ENCODE measurements around the gene APOB.

Gene APOB

DNA sequence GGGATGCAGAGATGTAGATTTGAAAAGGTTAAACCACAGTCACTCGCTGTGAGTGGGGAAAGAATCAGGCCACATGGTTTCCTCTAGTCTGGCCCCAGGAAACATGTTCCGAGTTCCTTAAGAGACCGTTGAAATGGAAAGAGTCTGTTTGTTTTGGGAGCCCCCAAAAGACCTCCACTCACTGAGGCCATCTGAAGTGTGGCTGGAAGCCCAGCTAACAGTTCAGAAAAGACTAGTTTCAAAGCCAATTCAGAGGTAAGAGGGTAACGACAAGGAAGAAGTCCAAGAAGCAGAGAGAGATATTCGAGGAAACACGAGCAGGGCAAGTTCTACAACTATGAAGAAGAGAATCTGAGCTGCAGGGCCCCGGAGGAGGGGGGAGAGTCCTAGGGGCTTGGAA, 61.0 kb downstream of the APOB start:
- Histone ChIP-seq H3K27ac (no peak overlapping the region), H3K4me3 (no peak overlapping the region), H3K36me3 (no peaks in the 10 kb centered on the region), H3K27me3 (no peaks in the 10 kb centered on the region), H4K20me1 (no peaks in the 10 kb centered on the region), H3K9me3 (no peaks in the 10 kb centered on the region), H3K4me1 (peaks cover 9% of the 10 kb centered on the region), H3K9ac (no peak overlapping the region), H3K4me2 (no peak overlapping the region)
- TF ChIP-seq Cebpa-rat (IDR thresholded peaks at IDR 0.05): no peak

DNA sequence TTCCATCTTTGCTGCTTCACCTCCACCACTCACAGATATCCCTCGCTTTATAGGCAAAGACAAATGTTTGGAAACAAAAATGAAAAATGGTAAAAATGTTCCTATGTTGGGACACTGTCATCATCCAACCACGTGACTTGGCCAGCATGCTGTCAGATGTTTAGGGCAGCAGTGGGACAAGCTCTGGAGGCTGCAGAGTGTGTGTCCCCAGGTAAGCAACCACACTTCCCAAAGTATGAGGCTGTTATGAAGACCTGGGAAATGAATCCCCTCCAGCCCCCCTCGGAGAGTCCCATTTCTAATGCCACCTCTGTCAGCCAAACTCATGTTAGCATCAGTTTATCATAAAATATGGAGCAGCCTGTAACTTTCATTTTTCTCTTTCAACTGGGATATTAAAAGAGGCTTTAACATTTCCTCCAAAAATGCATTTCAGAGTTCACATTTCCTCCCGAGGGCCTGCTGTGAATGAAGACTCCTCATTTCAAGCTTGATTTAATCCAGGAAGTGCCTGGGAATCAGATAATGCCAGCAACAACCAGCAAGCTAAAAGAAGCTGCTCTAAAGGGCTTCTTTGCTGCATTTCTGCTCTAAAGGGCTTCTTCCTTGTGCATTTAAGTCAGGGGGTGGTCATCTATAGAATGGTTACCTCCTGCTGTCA, 66.2 kb downstream of the APOB start:
- peaks cover 47% of the 10 kb centered on the region for H3K4me1 ChIP-seq
- H3K27me3 ChIP-seq: no peaks in the 10 kb centered on the region
- H3K27ac ChIP-seq: peak overlapping the region; percentile 1; the same call in 1 of the 2 replicates
- H3K9ac ChIP-seq: peak overlapping the region; percentile 42; the same call in 1 of the 2 replicates
- no peak overlapping the region for H3K4me3 ChIP-seq
- H3K4me2 ChIP-seq: peak overlapping the region; percentile 64
- H3K36me3 ChIP-seq: no peaks in the 10 kb centered on the region
- TF ChIP-seq Cebpa-rat (IDR thresholded peaks at IDR 0.05): no peak
- H4K20me1 ChIP-seq: no peaks in the 10 kb centered on the region
- no peaks in the 10 kb centered on the region for H3K9me3 ChIP-seq

DNA sequence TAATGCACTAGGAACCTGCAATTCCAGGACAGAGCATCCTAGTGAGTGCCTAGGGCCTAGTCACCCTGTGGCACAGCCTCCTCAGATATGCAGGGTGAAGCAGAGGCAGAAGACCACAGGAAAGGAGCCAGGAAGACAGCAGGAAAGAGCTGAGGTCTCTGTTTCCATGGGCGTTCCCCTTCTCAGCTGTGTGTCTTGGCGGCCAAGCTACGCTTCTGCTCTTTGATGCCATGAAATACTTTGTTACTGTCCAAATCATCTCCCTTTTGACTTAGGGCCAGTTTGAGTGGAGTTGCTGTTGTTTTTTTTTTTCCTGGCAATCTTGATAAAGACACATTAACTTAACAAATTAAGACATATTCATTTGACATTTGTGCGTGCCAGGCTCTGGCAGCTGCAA, 67.3 kb downstream of the APOB start:
- H3K4me2 ChIP-seq: peak overlapping the region; percentile 64
- no peaks in the 10 kb centered on the region for H3K36me3 ChIP-seq
- no peaks in the 10 kb centered on the region for H3K9me3 ChIP-seq
- H3K4me1 ChIP-seq: peaks cover 47% of the 10 kb centered on the region
- no peak for TF ChIP-seq Cebpa-rat (IDR thresholded peaks at IDR 0.05)
- no peak overlapping the region for H3K4me3 ChIP-seq
- no peaks in the 10 kb centered on the region for H4K20me1 ChIP-seq
- H3K9ac ChIP-seq: no peak overlapping the region
- no peaks in the 10 kb centered on the region for H3K27me3 ChIP-seq
- no peak overlapping the region for H3K27ac ChIP-seq

DNA sequence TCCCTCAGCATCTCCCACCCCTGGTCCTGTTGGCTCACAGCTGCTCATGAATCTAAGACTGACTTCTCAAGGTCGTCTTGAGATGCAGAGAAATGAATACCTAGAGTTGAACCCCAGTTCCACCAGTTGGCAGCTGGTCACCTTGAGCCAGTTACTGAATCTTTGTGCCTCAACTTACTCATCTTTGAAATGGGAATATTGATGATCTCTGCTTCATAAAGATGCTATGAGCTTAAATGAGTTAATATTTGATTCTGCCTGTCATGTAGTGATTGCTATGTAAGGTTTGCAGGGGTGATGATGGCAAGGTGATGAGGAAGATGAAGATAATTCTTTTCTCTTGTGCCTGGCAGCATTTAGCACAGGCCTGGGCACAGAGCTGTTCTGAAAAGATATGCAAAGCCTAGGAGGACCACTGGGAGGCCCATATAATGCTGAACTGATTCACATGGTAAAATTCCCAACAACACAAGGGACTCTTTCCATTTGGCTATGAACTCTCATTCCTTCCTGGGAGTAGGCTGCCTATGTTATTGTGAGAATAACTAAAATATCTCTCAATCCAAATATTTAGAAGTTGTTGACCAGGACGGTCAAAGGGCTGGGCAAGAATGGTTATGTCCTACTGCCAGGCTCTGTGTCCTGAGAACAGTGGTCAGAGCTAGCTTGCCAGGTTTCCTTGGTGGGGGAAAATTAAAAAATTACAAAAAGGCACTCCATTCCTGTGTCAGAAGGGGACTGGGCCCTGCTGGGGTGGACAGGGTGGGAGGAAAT, 70.9 kb downstream of the APOB start:
- H3K36me3 ChIP-seq: no peaks in the 10 kb centered on the region
- TF ChIP-seq Cebpa-rat (IDR thresholded peaks at IDR 0.05): no peak
- no peak overlapping the region for H3K4me3 ChIP-seq
- no peak overlapping the region for H3K4me2 ChIP-seq
- H3K27me3 ChIP-seq: no peaks in the 10 kb centered on the region
- H4K20me1 ChIP-seq: no peaks in the 10 kb centered on the region
- H3K9me3 ChIP-seq: no peaks in the 10 kb centered on the region
- H3K9ac ChIP-seq: no peak overlapping the region
- H3K27ac ChIP-seq: no peak overlapping the region
- peaks cover 39% of the 10 kb centered on the region for H3K4me1 ChIP-seq

DNA sequence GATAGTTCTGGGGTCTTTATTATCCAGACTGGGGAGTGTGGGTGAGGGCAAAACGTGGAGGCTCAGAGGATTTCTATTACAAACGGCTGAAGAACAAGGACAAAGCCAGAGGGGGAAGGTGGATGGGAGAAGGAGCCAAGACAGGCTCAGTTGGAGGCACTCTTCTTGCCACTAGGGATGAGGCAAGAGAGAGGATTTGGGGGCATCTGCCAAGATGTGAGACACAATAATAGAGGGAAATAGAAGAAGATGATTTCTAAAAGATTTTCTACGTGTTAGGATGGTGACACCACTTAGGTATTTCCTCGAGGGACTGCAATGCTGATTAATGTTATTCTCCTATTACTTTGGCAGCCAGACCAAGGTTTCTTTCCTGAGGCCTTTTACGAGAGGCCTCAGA, 71.8 kb downstream of the APOB start:
- TF ChIP-seq Cebpa-rat (IDR thresholded peaks at IDR 0.05): no peak
- Histone ChIP-seq H3K4me3 (no peak overlapping the region), H3K36me3 (no peaks in the 10 kb centered on the region), H3K9me3 (no peaks in the 10 kb centered on the region), H4K20me1 (no peaks in the 10 kb centered on the region), H3K9ac (no peak overlapping the region), H3K27ac (no peak overlapping the region), H3K4me1 (peaks cover 30% of the 10 kb centered on the region), H3K4me2 (no peak overlapping the region), H3K27me3 (no peaks in the 10 kb centered on the region)

DNA sequence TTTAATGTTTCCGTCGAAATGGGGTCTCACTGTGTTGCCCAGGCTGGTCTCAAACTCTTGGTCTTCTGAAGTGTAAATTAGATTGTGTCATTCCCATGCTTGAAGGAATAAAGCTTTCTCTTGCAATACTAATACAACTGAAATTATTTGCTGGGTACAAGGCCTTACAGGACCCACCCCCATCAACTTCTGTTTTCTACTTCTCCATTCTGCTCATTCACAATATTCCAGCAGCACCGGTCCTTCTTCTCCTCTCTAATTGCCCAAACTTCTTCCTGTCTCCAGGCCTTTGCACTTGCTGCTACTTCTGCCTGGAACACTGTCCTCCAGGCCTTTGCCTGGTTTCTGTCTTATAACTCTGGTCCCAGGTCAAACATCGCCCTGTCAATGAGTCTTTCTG, 73.8 kb downstream of the APOB start:
- H3K27me3 ChIP-seq: no peaks in the 10 kb centered on the region
- no peak overlapping the region for H3K27ac ChIP-seq
- H3K4me1 ChIP-seq: peaks cover 12% of the 10 kb centered on the region
- H3K36me3 ChIP-seq: no peaks in the 10 kb centered on the region
- H3K4me2 ChIP-seq: no peak overlapping the region
- no peaks in the 10 kb centered on the region for H3K9me3 ChIP-seq
- H3K9ac ChIP-seq: no peak overlapping the region
- H4K20me1 ChIP-seq: no peaks in the 10 kb centered on the region
- TF ChIP-seq Cebpa-rat (IDR thresholded peaks at IDR 0.05): no peak
- H3K4me3 ChIP-seq: no peak overlapping the region

DNA sequence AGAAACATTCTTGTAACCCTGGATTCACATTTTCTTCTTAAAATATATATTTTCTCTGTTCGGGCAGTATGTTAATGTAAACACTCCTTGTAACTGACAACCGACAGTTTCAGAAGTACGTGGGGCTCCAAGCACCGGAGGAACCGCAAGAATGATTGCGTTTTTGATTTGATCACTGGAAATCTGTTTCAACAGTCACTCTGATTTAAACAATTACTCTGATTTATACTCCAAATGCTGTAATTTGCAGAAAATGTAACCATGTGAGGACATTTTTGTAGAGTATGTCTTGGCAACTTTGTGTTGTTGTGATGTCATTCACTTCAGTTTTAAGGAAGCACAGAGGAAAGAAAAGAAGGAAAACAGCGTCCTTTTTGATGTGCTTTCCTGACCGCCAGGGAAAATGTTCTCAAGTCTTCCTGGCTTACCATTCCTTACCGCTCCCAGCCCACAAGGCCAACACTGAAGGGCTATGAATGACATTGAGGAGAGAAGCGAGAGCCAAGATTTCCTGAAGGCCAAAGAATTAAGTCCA, 77.7 kb downstream of the APOB start:
- Histone ChIP-seq H3K4me1 (peaks cover 29% of the 10 kb centered on the region), H3K4me2 (no peak overlapping the region), H3K9me3 (no peaks in the 10 kb centered on the region), H3K36me3 (no peaks in the 10 kb centered on the region), H4K20me1 (no peaks in the 10 kb centered on the region), H3K9ac (no peak overlapping the region), H3K27ac (no peak overlapping the region), H3K4me3 (no peak overlapping the region), H3K27me3 (no peaks in the 10 kb centered on the region)
- TF ChIP-seq Cebpa-rat (IDR thresholded peaks at IDR 0.05): no peak

DNA sequence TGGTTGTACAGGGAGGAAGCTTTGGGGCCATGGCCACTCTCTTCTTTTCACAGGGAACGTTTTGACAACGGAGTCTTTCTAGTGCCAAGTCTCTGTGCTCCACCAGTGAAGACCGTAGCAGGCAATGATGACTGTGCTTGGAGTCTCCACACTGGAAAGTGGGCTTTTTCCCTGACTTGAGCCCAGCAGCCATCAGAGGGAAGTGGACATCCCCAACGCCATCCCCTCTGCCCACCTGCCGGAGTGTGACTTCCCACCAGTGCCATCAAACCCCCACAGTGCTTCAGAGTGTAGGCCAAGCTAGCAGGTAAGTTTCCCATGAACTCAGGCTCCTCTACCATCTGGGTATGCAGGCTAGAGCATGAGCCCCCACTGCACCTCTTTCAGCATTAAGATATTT, 78.7 kb downstream of the APOB start:
- no peak overlapping the region for H3K27ac ChIP-seq
- no peaks in the 10 kb centered on the region for H3K9me3 ChIP-seq
- 0 out of 2 replicates have a peak overlapping the region, but pooled peaks have one; percentile 5 for H3K4me2 ChIP-seq
- no peaks in the 10 kb centered on the region for H4K20me1 ChIP-seq
- no peaks in the 10 kb centered on the region for H3K36me3 ChIP-seq
- H3K4me1 ChIP-seq: peaks cover 31% of the 10 kb centered on the region
- no peak overlapping the region for H3K4me3 ChIP-seq
- TF ChIP-seq Cebpa-rat (IDR thresholded peaks at IDR 0.05): no peak
- H3K27me3 ChIP-seq: no peaks in the 10 kb centered on the region
- H3K9ac ChIP-seq: no peak overlapping the region

DNA sequence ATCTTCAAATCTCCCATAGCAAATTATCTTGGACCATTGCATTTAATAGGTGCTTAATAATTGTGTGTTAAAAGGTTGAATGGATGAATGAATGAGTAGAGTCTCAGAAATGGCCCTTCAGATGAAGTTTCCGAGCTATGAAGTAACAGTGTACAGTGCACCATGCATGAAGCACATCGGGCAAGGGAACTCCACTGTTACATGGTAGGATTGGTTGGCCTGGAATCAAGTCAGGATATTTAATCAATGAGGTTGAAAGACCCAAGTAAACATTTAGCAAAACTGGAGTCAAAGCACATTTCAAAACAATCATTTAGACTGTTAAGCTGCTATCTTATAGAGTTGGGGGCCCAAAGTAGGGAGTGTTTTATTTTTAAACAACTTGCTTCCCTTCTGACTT, 80.0 kb downstream of the APOB start:
- no peak overlapping the region for H3K27ac ChIP-seq
- 0 out of 2 replicates have a peak overlapping the region, but pooled peaks have one; percentile 8 for H3K9ac ChIP-seq
- no peaks in the 10 kb centered on the region for H3K9me3 ChIP-seq
- H3K4me3 ChIP-seq: peak overlapping the region; percentile 5; the same call in 1 of the 2 replicates
- no peak for TF ChIP-seq Cebpa-rat (IDR thresholded peaks at IDR 0.05)
- H3K4me2 ChIP-seq: peak overlapping the region; percentile 83
- no peaks in the 10 kb centered on the region for H4K20me1 ChIP-seq
- no peaks in the 10 kb centered on the region for H3K27me3 ChIP-seq
- no peaks in the 10 kb centered on the region for H3K36me3 ChIP-seq
- H3K4me1 ChIP-seq: peaks cover 41% of the 10 kb centered on the region

DNA sequence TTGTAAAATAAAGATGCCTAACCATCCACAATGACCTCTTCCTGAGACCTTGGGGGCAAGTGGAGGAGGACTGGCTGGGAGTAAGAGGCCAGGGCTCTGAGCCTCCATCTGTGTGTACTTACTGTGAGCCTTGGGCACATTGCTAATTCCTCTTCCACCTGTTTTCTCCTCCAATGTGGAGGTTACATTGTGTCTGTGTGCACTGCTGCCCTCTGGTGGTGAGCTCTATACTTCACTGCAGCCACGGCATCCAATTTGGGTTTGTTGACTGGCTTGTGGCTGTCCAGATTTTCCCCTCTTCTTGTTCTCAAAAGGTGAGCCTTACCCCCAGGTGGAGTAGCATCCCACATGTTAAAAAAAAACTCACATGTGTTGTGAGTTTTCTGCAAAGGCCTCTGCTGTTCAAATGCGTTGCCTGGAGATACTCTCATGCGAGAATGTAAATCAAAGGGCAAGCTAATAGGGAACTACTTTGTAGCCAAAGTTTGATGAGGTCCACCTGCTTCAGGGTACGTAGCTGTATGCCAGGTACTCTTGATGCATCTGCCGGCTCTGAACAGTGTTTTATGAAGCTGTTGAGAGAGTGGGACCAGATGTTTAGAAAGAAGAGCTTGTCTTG, 80.8 kb downstream of the APOB start:
- Histone ChIP-seq H3K9me3 (no peaks in the 10 kb centered on the region), H4K20me1 (no peaks in the 10 kb centered on the region), H3K9ac (no peak overlapping the region), H3K4me3 (no peak overlapping the region), H3K4me2 (peak overlapping the region; percentile 83), H3K4me1 (peaks cover 41% of the 10 kb centered on the region), H3K27me3 (no peaks in the 10 kb centered on the region), H3K27ac (no peak overlapping the region), H3K36me3 (no peaks in the 10 kb centered on the region)
- no peak for TF ChIP-seq Cebpa-rat (IDR thresholded peaks at IDR 0.05)

Data from BLaER1 (cell line).